HG03066 (cell line): ENCODE results near the gene FBXO28.

ENCODE experiments used
- ATAC-seq: cut with Tn5 transposase; IDR thresholded peaks from one replicate; pipeline ENCODE4 v1.9.1; 2021; ENCODE audit warnings: low read depth; ENCODE audit not compliant: unreplicated experiment

The FBXO28 gene

DNA sequence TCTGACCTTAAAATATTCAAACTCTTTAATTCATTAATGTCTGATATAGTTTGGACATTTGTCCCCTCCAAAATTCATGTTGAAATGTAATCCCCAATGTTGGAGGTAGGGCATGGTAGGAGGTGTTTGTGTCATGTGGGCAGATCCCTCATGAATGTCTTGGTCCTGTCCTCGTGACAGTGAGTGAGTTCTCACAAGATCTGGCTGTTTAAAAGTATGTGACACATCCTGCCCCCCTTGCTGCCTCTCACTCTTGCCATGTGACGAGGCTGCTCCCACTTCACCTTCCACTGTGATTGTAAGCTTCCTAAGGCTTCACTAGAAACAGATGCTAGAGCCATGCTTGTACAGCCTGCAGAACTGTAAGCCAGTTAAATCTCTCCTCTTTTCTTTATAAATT lies 21.3 kb upstream of the FBXO28 start:
- no peak for ATAC-seq

GRCh38 chr1:224095339-224095738 lies 18.6 kb upstream of the FBXO28 start:
- no peak for ATAC-seq

DNA sequence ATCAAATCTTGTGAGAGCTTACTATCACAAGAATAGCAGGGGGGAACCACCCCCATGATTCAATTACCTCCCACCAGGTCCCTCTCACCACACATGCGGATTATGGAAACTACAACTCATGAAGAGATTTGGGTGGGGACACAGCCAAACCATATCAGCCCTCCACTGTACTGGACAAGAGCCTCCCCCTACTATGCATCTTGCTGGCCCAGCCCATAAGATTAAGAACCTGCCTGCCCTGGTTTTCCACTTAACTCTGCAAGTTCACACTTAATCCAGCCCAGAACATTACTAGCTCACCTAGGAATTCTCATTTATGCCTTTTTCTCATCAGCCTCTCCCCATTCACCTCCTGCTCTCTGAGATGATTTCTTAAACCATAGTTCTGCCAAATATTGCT lies 18.0 kb upstream of the FBXO28 start:
- no peak for ATAC-seq

- no peak for ATAC-seq
These were observed 17.1 kb upstream of the FBXO28 start for GRCh38 chr1:224096773-224097172.

DNA sequence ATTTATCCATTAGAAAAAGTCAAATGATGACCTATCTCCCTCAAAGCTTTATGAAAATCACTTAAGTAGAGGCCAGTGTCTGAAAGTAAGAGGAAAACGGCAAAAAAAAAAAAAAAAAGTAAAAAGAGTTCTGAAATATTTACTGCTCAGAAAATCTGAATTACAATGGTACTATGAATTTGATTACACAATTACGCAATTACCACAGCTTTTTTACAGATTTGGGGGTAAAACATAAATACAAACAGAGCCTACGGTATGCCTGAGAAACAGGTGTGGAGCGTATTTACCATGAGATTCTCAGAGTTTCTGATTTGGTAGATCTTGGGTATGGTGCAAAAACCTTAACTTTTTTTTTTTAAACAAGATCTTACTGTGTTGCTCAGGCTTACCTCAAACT lies 15.9 kb upstream of the FBXO28 start:
- ATAC-seq: no peak

- ATAC-seq: peak; percentile 96
These were observed 7.2 kb upstream of the FBXO28 start for GRCh38 chr1:224106568-224107281.

GRCh38 chr1:224107282-224107625 lies 6.7 kb upstream of the FBXO28 start:
- no peak for ATAC-seq

- ATAC-seq: no peak
These were observed 4.9 kb upstream of the FBXO28 start for GRCh38 chr1:224108991-224109390.

- ATAC-seq: no peak
These were observed 3.9 kb upstream of the FBXO28 start for GRCh38 chr1:224109981-224110380.

GRCh38 chr1:224113005-224113404 lies 906 bp upstream of the FBXO28 start:
- no peak for ATAC-seq

GRCh38 chr1:224113545-224113917 lies 380 bp upstream of the FBXO28 start:
- peak; percentile 4 for ATAC-seq

- peak; percentile 3 for ATAC-seq
These were observed 870 bp downstream of the FBXO28 start for GRCh38 chr1:224114787-224115175.

DNA sequence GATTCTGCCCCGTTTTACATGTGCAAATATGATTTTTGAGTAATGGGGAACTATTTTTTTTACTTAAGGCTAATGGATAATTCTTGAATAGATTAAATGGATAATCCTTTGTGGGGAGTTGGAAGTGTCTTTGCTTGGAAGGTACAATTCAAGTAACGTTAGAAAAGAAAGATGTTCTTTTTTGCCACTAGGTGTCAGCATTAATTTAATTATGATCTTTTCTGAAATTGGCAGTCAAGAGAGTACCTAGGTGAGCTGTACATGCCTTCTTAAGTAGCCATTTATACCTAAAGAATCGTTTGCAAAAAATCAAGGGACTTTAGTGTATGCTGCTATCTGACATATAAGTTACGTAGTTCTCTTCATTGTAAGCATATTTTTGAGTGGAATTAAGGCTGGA lies 2.2 kb downstream of the FBXO28 start:
- ATAC-seq: peak; percentile 29

- no peak for ATAC-seq
These were observed 4.8 kb downstream of the FBXO28 start for GRCh38 chr1:224118688-224119087.

DNA sequence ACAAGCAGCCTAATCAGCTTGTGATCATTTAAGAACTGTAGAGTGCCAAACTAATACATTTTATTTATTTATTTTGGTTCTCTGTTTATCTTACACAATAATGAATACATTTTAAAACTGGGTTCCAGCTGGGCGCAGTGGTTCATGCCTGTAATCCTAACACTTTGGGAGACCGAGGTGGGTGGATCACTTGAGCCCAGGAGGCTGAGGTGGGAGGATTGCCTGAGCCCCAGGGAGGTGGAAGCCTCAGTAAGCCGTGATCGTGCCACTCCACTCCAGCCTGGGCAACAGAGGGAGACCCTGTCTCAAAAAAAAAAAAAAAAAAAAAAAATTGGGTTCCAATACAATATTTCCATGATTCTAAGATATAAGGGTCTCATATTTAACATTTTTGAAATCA lies 9.2 kb downstream of the FBXO28 start:
- no peak for ATAC-seq

- no peak for ATAC-seq
These were observed 10.3 kb downstream of the FBXO28 start for GRCh38 chr1:224124220-224124619.

DNA sequence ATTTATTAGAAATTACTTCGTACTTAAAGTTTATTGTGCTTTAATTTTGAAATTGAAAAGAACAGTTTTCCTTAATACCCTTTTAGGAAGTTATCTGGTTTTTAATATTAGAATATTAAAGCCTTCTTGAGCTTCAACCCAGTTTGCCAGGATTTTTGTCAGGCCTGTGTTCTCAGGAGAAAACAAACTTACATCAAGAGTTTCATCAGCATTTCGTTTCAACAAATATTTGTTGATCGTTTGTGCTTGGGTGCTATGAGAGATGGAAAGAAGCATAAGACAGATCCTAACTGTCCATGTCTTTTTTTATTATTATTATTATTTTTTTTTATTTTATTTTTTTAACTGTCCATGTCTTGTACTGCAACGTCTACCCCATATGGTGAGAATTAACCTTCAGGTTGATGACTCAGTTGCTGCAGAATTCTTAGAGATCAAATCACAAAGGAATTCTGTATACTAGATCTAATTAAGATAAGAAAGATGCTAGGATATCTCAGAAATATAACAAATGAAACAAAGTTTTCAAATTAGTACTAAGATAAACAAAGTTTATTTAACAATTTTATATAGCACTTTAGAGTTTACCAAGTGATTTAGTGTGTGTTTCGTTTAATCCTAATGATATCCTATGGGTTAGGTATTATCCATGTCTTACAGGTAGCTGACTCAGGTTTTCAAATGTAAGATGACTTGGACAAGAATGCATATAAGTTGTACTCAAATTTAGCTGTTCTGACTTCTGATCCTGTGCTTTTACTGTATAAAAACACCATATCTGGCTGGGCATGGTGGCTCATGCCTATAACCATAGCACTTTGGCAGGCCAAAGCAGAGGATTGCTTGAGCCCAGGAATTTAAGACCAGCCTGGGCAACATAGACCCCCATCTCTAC lies 14.3 kb downstream of the FBXO28 start:
- no peak for ATAC-seq

- ATAC-seq: no peak
These were observed 17.3 kb downstream of the FBXO28 start for GRCh38 chr1:224131253-224131652.

GRCh38 chr1:224132901-224133300 lies 19.0 kb downstream of the FBXO28 start:
- no peak for ATAC-seq

DNA sequence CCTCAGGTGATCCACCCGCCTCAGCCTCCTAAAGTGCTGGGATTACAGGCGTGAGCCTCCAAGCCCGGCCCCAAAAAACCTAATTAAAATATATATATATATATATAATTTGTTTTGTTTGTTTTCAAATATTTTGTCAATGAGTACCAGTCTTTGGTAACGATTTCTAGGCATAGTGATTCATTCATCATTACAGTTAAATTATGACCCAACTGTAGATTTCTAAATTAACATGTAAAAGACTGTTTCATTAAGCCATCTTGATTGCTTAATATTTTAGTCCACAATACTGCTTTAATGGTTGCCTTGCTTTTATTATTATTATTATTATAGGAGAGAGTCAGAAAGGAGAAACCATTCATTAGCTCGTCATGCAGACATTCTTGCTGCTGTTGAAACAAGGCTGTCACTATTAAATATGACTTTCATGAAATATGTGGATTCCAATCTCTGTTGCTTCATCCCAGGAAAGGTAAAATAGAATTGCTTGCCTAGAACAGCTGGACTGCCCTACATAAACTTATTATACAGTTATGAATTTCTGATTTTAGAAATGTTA lies 19.9 kb downstream of the FBXO28 start:
- no peak for ATAC-seq

DNA sequence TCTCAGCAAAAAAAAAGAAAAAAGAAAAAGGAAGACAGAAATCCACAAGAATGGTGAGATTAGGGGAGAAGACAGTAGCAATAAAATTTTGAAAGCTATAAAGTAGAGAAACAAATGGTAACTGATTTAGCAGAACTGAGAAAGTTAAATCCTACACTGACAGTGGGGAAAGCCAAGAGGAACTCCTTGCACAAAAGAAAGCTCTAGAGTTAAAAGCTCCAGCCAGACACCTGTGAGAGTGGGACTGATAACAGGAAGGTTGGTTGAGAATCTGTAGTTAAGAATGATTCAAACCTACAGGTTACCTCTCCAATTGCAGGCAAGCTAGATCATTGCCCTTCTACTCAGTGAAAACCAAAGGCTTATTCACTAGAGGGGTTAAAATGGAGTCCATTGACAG lies 23.6 kb downstream of the FBXO28 start:
- ATAC-seq: no peak

DNA sequence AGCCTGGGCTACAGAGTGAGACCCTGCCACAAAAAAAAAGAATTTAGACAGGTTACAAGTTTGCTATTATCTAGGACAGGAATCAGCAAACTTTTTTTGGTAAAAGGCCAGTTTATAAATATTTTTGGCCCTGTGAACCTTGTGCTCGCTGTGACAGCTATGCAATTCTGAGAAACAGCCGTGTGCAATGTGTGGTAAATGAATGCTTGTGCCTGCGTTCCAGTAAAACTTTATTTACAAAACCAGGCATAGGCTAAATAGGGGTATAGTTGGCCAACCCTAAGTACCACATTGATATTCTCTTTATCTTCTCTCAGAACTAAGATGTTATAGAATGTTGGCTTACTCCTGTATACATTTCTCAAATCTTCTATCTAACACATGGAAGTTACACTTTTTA lies 24.3 kb downstream of the FBXO28 start:
- no peak for ATAC-seq
